Activated naive CD4-positive, alpha-beta T cell treated with anti-CD3 and anti-CD28 coated beads, Interleukin-2, amount 10 ng/mL, durations not matched to agents 7 days and 5 days (primary cell): ENCODE results near the gene BTD.

Source experiments
- CTCF ChIA-PET: fragments of 350-600 bp; sonication (Branson Sonifier 250); formaldehyde crosslinking; loops from one replicate; lab custom pipeline; 2021; ENCODE audit warnings: antibody characterized with exemption; lab: Charles Lee
- DNase-seq: peaks from one replicate; pipeline ENCODE4 v3.0.0-alpha.2; 2020
- H3K27ac Mint-ChIP-seq: one replicate; pipeline ENCODE4 v1.8.0; 2021; ENCODE audit warnings: mild to moderate bottlenecking, moderate library complexity, mixed read lengths
- H3K27me3 Mint-ChIP-seq: one replicate; pipeline ENCODE4 v1.8.0; 2021; ENCODE audit warnings: mild to moderate bottlenecking, mixed read lengths
- H3K36me3 Mint-ChIP-seq: one replicate; pipeline ENCODE4 v1.8.0; 2021; ENCODE audit warnings: mixed read lengths
- H3K4me1 Mint-ChIP-seq: one replicate; pipeline ENCODE4 v1.8.0; 2021; ENCODE audit warnings: mixed read lengths
- H3K4me3 Mint-ChIP-seq: one replicate; pipeline ENCODE4 v1.8.0; 2021; ENCODE audit warnings: mild to moderate bottlenecking, moderate library complexity, mixed read lengths
- H3K9me3 Mint-ChIP-seq: one replicate; pipeline ENCODE4 v1.8.0; 2021; ENCODE audit warnings: mixed read lengths

BTD gene

GRCh38 chr3:15601399-15602145 lies at the start of gene BTD, which contains the start of gene HACL1:
Gene BTD, plus strand, starts transcription at chr3:15601745. Its CDS starts 33,695 bp downstream, at chr3:15635440.
Gene HACL1, minus strand, starts transcription at chr3:15601569. Its CDS starts 106 bp downstream, at chr3:15601463.
- H3K36me3 Mint-ChIP-seq = peaks cover 42% of the 10 kb centered on the region
- peaks cover 4% of the 10 kb centered on the region for H3K9me3 Mint-ChIP-seq
- no peaks in the 10 kb centered on the region for H3K27me3 Mint-ChIP-seq
- CTCF ChIA-PET = interaction anchor here (0.9 to 1.1 kb wide), 3 partner anchors 13 to 46 kb away, joined by 3 read pairs; no protein-coding TSS in a partner anchor
- peak; percentile 98 for DNase-seq
- peak within 1 kb of the TSS; percentile 98 for H3K27ac Mint-ChIP-seq
- peak within 1 kb of the TSS; percentile 99 for H3K4me3 Mint-ChIP-seq
- peaks cover 33% of the 10 kb centered on the region for H3K4me1 Mint-ChIP-seq

DNA sequence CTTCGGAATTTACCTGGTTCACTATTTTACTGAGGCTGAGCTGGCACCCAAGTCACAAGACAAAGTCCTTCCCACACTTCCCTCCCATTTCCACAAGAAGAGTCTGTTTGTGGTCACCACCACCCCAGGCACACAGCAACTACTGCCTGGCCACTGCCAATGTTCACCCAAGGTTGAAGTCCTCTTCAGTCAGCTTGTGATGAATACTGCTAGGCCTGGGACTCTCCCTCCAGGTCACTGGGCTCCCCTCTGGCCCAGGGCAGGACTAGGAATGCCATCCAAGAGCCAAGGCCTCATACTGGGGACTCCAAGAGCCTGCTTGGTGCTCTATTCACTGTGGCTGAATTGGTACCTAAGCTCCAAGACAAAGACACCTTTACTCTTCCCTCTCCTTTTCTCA lies 49.6 kb upstream of the BTD start:
- H3K9me3 Mint-ChIP-seq = peaks cover 11% of the 10 kb centered on the region
- H3K27ac Mint-ChIP-seq = no peak overlapping the region
- no peak for DNase-seq
- peaks cover 34% of the 10 kb centered on the region for H3K4me1 Mint-ChIP-seq
- H3K27me3 Mint-ChIP-seq = no peaks in the 10 kb centered on the region
- H3K36me3 Mint-ChIP-seq = peaks cover 36% of the 10 kb centered on the region
- no peak overlapping the region for H3K4me3 Mint-ChIP-seq
- CTCF ChIA-PET = no interaction called here

- peaks cover 44% of the 10 kb centered on the region for H3K4me1 Mint-ChIP-seq
- no peak overlapping the region for H3K27ac Mint-ChIP-seq
- peaks cover 30% of the 10 kb centered on the region for H3K36me3 Mint-ChIP-seq
- CTCF ChIA-PET = interaction anchor here (0.8 to 1.5 kb wide), 2 partner anchors 16 to 127 kb away, joined by 3 read pairs; no protein-coding TSS in a partner anchor
- H3K4me3 Mint-ChIP-seq = no peak overlapping the region
- peaks cover 5% of the 10 kb centered on the region for H3K9me3 Mint-ChIP-seq
- no peak for DNase-seq
- H3K27me3 Mint-ChIP-seq = no peaks in the 10 kb centered on the region
Measured at GRCh38 chr3:15553749-15554148, 47.8 kb upstream of the BTD start.

GRCh38 chr3:15556512-15556911 lies 45.0 kb upstream of the BTD start:
- peaks cover 35% of the 10 kb centered on the region for H3K36me3 Mint-ChIP-seq
- H3K27ac Mint-ChIP-seq = peak overlapping the region; percentile 86
- no peaks in the 10 kb centered on the region for H3K27me3 Mint-ChIP-seq
- no peaks in the 10 kb centered on the region for H3K9me3 Mint-ChIP-seq
- DNase-seq = no peak
- peak overlapping the region; percentile 10 for H3K4me3 Mint-ChIP-seq
- CTCF ChIA-PET = interaction anchor here (0.5 to 3.2 kb wide), 28 partner anchors 14 to 439 kb away, joined by 3 to 33 read pairs (median 4); partner anchors contain the start of gene CAPN7
- H3K4me1 Mint-ChIP-seq = peaks cover 44% of the 10 kb centered on the region

- CTCF ChIA-PET = interaction anchor here (0.7 to 3.2 kb wide), 25 partner anchors 9 to 440 kb away, joined by 3 to 33 read pairs (median 4); no protein-coding TSS in a partner anchor
- H3K27ac Mint-ChIP-seq = peak overlapping the region; percentile 68
Measured at GRCh38 chr3:15557511-15557946, 44.0 kb upstream of the BTD start.

DNA sequence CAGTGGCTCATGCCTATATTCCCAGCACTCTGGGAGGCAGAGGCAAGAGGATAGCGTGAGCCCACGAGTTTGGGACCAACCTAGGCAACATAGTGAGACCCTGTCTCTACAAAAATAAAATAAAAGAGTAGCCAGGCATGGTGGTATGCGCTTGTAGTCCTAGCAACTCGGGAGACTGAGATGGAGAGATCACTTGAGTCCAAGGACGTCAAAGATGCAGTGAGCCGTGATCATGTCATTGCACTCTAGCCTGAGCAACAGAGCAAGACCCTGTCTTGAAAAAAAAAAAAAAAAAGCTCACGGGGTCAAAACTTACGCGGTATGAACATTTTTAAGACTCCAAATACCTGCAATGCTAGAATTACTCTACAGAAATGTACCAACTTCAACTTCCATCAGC lies 43.0 kb upstream of the BTD start:
- no peak overlapping the region for H3K4me3 Mint-ChIP-seq
- no peak overlapping the region for H3K27ac Mint-ChIP-seq
- CTCF ChIA-PET = interaction anchor here (0.9 to 2.9 kb wide), 9 partner anchors 8 to 450 kb away, joined by 3 to 13 read pairs (median 4); no protein-coding TSS in a partner anchor
- H3K9me3 Mint-ChIP-seq = no peaks in the 10 kb centered on the region
- DNase-seq = no peak
- H3K36me3 Mint-ChIP-seq = peaks cover 36% of the 10 kb centered on the region
- peaks cover 33% of the 10 kb centered on the region for H3K4me1 Mint-ChIP-seq
- H3K27me3 Mint-ChIP-seq = no peaks in the 10 kb centered on the region

More at GRCh38 chr3:15557511-15557946, 44.0 kb upstream of the BTD start:
- Mint-ChIP-seq H3K4me1 (peaks cover 42% of the 10 kb centered on the region), H3K27me3 (no peaks in the 10 kb centered on the region), H3K36me3 (peaks cover 34% of the 10 kb centered on the region), H3K9me3 (no peaks in the 10 kb centered on the region), H3K4me3 (no peak overlapping the region)
- peak; percentile 83 for DNase-seq

GRCh38 chr3:15562560-15562959 lies 39.0 kb upstream of the BTD start:
- no peak overlapping the region for H3K27ac Mint-ChIP-seq
- DNase-seq = no peak
- peaks cover 46% of the 10 kb centered on the region for H3K36me3 Mint-ChIP-seq
- CTCF ChIA-PET = no interaction called here
- H3K4me3 Mint-ChIP-seq = no peak overlapping the region
- H3K27me3 Mint-ChIP-seq = no peaks in the 10 kb centered on the region
- H3K9me3 Mint-ChIP-seq = no peaks in the 10 kb centered on the region
- H3K4me1 Mint-ChIP-seq = peaks cover 7% of the 10 kb centered on the region

- DNase-seq = no peak
- no peak overlapping the region for H3K27ac Mint-ChIP-seq
Measured at GRCh38 chr3:15563190-15563589, 38.4 kb upstream of the BTD start.

GRCh38 chr3:15572138-15572537 lies 29.4 kb upstream of the BTD start:
- Mint-ChIP-seq H3K4me1 (peaks cover 8% of the 10 kb centered on the region), H3K9me3 (no peaks in the 10 kb centered on the region), H3K4me3 (no peak overlapping the region), H3K27me3 (no peaks in the 10 kb centered on the region), H3K27ac (no peak overlapping the region), H3K36me3 (peaks cover 33% of the 10 kb centered on the region)
- CTCF ChIA-PET = no interaction called here
- no peak for DNase-seq

More at GRCh38 chr3:15563190-15563589, 38.4 kb upstream of the BTD start:
- Mint-ChIP-seq H3K36me3 (peaks cover 50% of the 10 kb centered on the region), H3K4me3 (no peak overlapping the region), H3K27me3 (no peaks in the 10 kb centered on the region), H3K4me1 (peaks cover 8% of the 10 kb centered on the region), H3K9me3 (no peaks in the 10 kb centered on the region)
- CTCF ChIA-PET = no interaction called here

GRCh38 chr3:15575446-15575845 lies 26.1 kb upstream of the BTD start:
- Mint-ChIP-seq H3K9me3 (no peaks in the 10 kb centered on the region), H3K36me3 (peaks cover 27% of the 10 kb centered on the region), H3K27ac (no peak overlapping the region), H3K27me3 (no peaks in the 10 kb centered on the region), H3K4me1 (no peaks in the 10 kb centered on the region), H3K4me3 (no peak overlapping the region)
- no peak for DNase-seq
- CTCF ChIA-PET = interaction anchor here (1.3 kb wide), 1 partner anchor 17 kb away, joined by 3 read pairs; no protein-coding TSS in a partner anchor

DNA sequence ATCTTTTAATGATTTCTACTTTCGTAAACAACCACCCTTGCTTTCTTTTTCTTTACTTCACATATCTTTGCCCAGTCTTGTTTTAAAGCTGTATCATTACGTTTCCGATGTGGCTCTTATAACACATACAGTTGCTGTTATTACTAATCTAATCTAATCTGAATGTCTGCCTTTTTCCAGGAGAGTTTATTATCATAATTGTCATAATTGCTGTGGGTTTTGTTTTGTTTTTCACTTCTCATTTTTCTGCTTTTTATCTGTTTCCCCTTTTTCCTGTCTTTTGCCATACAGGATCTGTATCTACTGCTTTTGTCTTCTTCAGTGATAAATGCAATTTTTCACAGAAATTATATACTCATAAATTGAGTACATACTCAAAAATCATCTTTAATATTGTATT lies 25.1 kb upstream of the BTD start:
- Mint-ChIP-seq H3K4me3 (no peak overlapping the region), H3K9me3 (no peaks in the 10 kb centered on the region), H3K4me1 (no peaks in the 10 kb centered on the region), H3K27me3 (no peaks in the 10 kb centered on the region), H3K27ac (no peak overlapping the region), H3K36me3 (peaks cover 22% of the 10 kb centered on the region)
- CTCF ChIA-PET = no interaction called here
- DNase-seq = no peak

DNA sequence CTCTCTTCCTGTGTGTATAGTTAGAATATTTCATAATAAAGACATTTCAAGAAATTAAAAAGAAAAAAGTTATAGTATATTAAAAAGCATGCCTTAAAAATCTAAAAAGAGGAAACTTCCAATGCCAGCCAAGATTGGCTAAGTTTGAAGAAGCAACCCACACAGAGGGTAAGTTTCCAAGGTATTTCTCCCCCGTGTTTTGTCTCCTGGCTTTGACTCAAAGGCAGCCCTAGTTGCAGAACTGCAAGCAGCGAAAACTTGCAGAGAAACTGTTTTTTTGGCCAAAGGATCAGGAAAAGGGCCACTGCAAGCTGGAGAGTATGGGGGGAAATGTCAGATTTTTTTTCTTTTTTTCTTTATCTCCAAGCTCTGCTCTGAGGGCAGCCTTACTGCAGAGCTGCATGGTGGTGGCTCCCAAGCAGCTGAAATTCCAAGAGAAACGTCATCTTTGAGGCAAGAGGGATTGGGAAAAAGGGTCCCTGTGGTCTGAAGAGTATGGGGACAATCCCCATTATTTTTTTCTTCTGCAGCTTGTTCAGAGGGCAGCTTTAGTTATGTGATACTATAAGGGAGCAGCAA lies 23.2 kb upstream of the BTD start:
- no peak for DNase-seq
- no peaks in the 10 kb centered on the region for H3K9me3 Mint-ChIP-seq
- H3K4me1 Mint-ChIP-seq = no peaks in the 10 kb centered on the region
- CTCF ChIA-PET = interaction anchor here (0.8 kb wide), 1 partner anchor 10 kb away, joined by 3 read pairs; no protein-coding TSS in a partner anchor
- H3K27ac Mint-ChIP-seq = no peak overlapping the region
- no peaks in the 10 kb centered on the region for H3K27me3 Mint-ChIP-seq
- H3K36me3 Mint-ChIP-seq = peaks cover 23% of the 10 kb centered on the region
- no peak overlapping the region for H3K4me3 Mint-ChIP-seq

- no peaks in the 10 kb centered on the region for H3K9me3 Mint-ChIP-seq
- no peaks in the 10 kb centered on the region for H3K4me1 Mint-ChIP-seq
- no peak for DNase-seq
- CTCF ChIA-PET = interaction anchor here (0.8 kb wide), 1 partner anchor 9 kb away, joined by 3 read pairs; no protein-coding TSS in a partner anchor
- no peaks in the 10 kb centered on the region for H3K27me3 Mint-ChIP-seq
- H3K36me3 Mint-ChIP-seq = peaks cover 23% of the 10 kb centered on the region
- H3K4me3 Mint-ChIP-seq = no peak overlapping the region
- H3K27ac Mint-ChIP-seq = no peak overlapping the region
Measured at GRCh38 chr3:15579051-15579450, 22.5 kb upstream of the BTD start.
